ENCODE measurements around the gene SGTA. TPM values are rescaled to one million over a fixed set of nuclear protein-coding genes. Genes with fewer than 3 reads are reported as not detected.

SGTA gene
- total and polyA plus RNA-seq, 2 of the 8 experiments (the other 6 are each of a cell fraction or from before 2014, with no cell fraction given) = 86.8 to 130 TPM

DNA sequence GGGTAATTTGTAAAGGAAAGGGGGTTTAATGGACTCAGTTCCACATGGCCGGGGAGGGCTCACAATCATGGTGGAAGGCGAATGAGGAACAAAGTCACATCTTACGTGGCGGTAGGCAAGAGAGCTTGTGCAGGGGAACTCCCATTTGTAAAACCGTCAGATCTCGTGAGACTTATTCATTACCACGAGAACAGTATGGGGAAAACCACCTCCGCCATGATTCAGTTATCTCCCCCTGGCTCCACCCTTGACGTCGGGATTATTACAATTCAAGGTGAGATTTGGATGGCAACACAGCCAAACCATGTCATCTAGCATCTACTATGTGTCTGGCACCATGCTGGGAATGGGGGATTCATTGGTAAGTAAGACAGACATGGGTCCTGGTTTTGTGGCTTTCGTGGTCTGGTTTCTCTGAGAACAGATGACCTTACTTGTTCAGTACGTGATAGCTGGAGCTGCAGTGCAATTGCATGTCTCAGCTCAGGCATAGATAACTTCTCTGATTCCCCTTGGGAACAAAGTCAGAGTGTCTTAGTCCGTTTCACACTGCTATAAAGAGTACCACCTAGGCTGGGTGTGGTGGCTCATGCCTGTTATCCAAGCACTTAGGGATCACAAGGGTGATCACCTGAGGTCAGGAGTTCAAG, 44.9 kb upstream of the SGTA start (continued):
- no peak for TF ChIP-seq RBBP5 (IDR thresholded peaks at IDR 0.05; ENCODE audit: borderline replicate concordance, low read depth, low read length)
- TF ChIP-seq BACH1 (IDR thresholded peaks at IDR 0.05; ENCODE audit: low read length) = no peak
- TF ChIP-seq TAF1 (IDR thresholded peaks at IDR 0.05; ENCODE audit: low read depth, low read length) = no peak

Data from H1 (cell line).